Astrocyte (in vitro differentiated cells and primary cell): ENCODE data around the gene SNAPIN.

Experiments used
- CTCF ChIP-seq: IDR thresholded peaks from 2 replicates; pipeline ENCODE4 v1.5.1; 2011; ENCODE audit warnings: low read depth, mild to moderate bottlenecking, inconsistent platforms, low read length, moderate library complexity; ENCODE audit not compliant: insufficient read depth
- EZH2 ChIP-seq: IDR thresholded peaks from 2 replicates; pipeline ENCODE4 v1.6.1; 2012; ENCODE audit warnings: mild to moderate bottlenecking, low read length, inconsistent platforms; ENCODE audit not compliant: insufficient read depth

GRCh38 chr1:153678519-153679336, 20.2 kb downstream of the SNAPIN start, which contains the start of gene NPR1:
- TF ChIP-seq EZH2 (peak; percentile 97), CTCF (no peak)
